Measurements from ENCODE around the gene EXOC2. TPM values are rescaled to one million over a fixed set of nuclear protein-coding genes. Genes with fewer than 3 reads are reported as not detected.
A peak's percentile ranks its signal among the peaks of the same experiment; 100 is the strongest.

EXOC2 gene
- total and polyA plus RNA-seq, 8 donors = 2.5 to 10.3 (median 6.4) TPM

GRCh38 chr6:693723-694009 lies 727 bp upstream of the EXOC2 start:
- no peak for FAIRE-seq
- 71 to 77% methylated on average over 12 of the region's 12 CpGs for WGBS, 2 donors
- ATAC-seq = no peak
- Histone ChIP-seq H3K27ac (no peak overlapping the region), H3K4me1 (peaks cover 0 to 10% (median 9%) of the 10 kb centered on the region in 3 donors), H3K27me3 (no peaks in the 10 kb centered on the region), H3K4me3 (peak overlapping the region in 1 of 4 donors; percentile 90), H3K9me3 (no peaks in the 10 kb centered on the region), H3K36me3 (no peaks in the 10 kb centered on the region)
- intact Hi-C loops (cut with DNase I) = no loop called here
- DNase-seq = peak in 2 of 6 donors; percentile 24 to 69
- TF ChIP-seq CTCF (IDR thresholded peaks at IDR 0.05) = no peak

GRCh38 chr6:692356-692851 lies 535 bp downstream of the EXOC2 start:
- no peak for FAIRE-seq
- Histone ChIP-seq H3K4me3 (peak overlapping the region; percentile 90 to 99 (median 96)), H3K4me1 (peaks cover 0 to 10% (median 9%) of the 10 kb centered on the region in 3 donors), H3K27ac (peak overlapping the region; percentile 71 to 82 (median 76)), H3K9me3 (no peaks in the 10 kb centered on the region), H3K27me3 (no peaks in the 10 kb centered on the region), H3K36me3 (no peaks in the 10 kb centered on the region)
- 1% methylated on average over 42 to 45 of the region's 45 CpGs for WGBS, 2 donors
- intact Hi-C loops (cut with DNase I) = no loop called here
- peak; percentile 34 to 70 (median 46) for DNase-seq
- ATAC-seq = peak; percentile 76 to 84 (median 82)
- TF ChIP-seq CTCF (IDR thresholded peaks at IDR 0.05) = no peak

- H3K36me3 ChIP-seq = no peaks in the 10 kb centered on the region
- H3K4me1 ChIP-seq = peaks cover 0 to 10% (median 9%) of the 10 kb centered on the region in 3 donors
- H3K9me3 ChIP-seq = no peaks in the 10 kb centered on the region
- WGBS, 2 donors = 36 to 54% methylated on average over 2 of the region's 2 CpGs
- DNase-seq = no peak
- TF ChIP-seq CTCF (IDR thresholded peaks at IDR 0.05) = no peak
- no peak for FAIRE-seq
- intact Hi-C loops (cut with DNase I) = no loop called here
- no peak overlapping the region for H3K4me3 ChIP-seq
- no peak for ATAC-seq
- H3K27ac ChIP-seq = no peak overlapping the region
- H3K27me3 ChIP-seq = no peaks in the 10 kb centered on the region
These were observed 3.7 kb downstream of the EXOC2 start for GRCh38 chr6:689223-689622.

- 84 to 85% methylated on average over 3 of the region's 3 CpGs for WGBS, 2 donors
- intact Hi-C loops (cut with DNase I) = no loop called here
- Histone ChIP-seq H3K4me3 (no peak overlapping the region), H3K4me1 (peaks cover 0 to 4% (median 3%) of the 10 kb centered on the region in 3 donors), H3K27me3 (no peaks in the 10 kb centered on the region), H3K9me3 (no peaks in the 10 kb centered on the region), H3K36me3 (no peaks in the 10 kb centered on the region), H3K27ac (no peak overlapping the region)
- no peak for TF ChIP-seq CTCF (IDR thresholded peaks at IDR 0.05)
- DNase-seq (no peak), FAIRE-seq (no peak), ATAC-seq (no peak)
These were observed 6.4 kb downstream of the EXOC2 start for GRCh38 chr6:686497-686896.

- no peaks in the 10 kb centered on the region for H3K36me3 ChIP-seq
- H3K4me3 ChIP-seq = no peak overlapping the region
- no peak for TF ChIP-seq CTCF (IDR thresholded peaks at IDR 0.05)
- H3K27ac ChIP-seq = no peak overlapping the region
- no peaks in the 10 kb centered on the region for H3K27me3 ChIP-seq
- H3K9me3 ChIP-seq = no peaks in the 10 kb centered on the region
- intact Hi-C loops (cut with DNase I) = no loop called here
- WGBS, 2 donors = 84 to 90% methylated on average over 6 of the region's 6 CpGs
- FAIRE-seq (no peak), DNase-seq (no peak), ATAC-seq (no peak)
- H3K4me1 ChIP-seq = no peaks in the 10 kb centered on the region
These were observed 7.9 kb downstream of the EXOC2 start for GRCh38 chr6:684831-685636.

All from pancreas (tissue), 10 donors.